Central memory CD8-positive, alpha-beta T cell (primary cell): ENCODE measurements around the gene MYCBPAP.

Source experiments
- ATAC-seq: fragments of 150-1000 bp; cut with Tn5 transposase; replicated peaks from 2 replicates; pipeline ENCODE4 v1.10.0; 2022; ENCODE audit warnings: mild to moderate bottlenecking, moderate FRiP score, moderate number of reproducible peaks; ENCODE audit not compliant: poor library complexity, severe bottlenecking; ENCODE audit errors: extremely low read depth
- DNase-seq, 2 donors: peaks; one replicate each; pipeline ENCODE4 v3.0.0; 2021; ENCODE audit warnings: low spot score in 2 of 2
- H3K27ac Mint-ChIP-seq: one replicate; pipeline ENCODE4 v1.8.0; 2022; ENCODE audit warnings: low read depth, mild to moderate bottlenecking, moderate library complexity, mixed read lengths
- H3K27me3 Mint-ChIP-seq: one replicate; pipeline ENCODE4 v1.8.0; 2022; ENCODE audit warnings: mixed read lengths
- H3K36me3 Mint-ChIP-seq: one replicate; pipeline ENCODE4 v1.8.0; 2022; ENCODE audit warnings: mild to moderate bottlenecking, moderate library complexity, mixed read lengths; ENCODE audit not compliant: insufficient read depth
- H3K4me1 Mint-ChIP-seq: one replicate; pipeline ENCODE4 v1.8.0; 2022; ENCODE audit warnings: mixed read lengths
- H3K4me3 Mint-ChIP-seq: one replicate; pipeline ENCODE4 v1.8.0; 2022; ENCODE audit warnings: mild to moderate bottlenecking, moderate library complexity, mixed read lengths
- H3K9me3 Mint-ChIP-seq: one replicate; pipeline ENCODE4 v1.8.0; 2022; ENCODE audit warnings: mixed read lengths

Gene MYCBPAP

GRCh38 chr17:50533720-50534148, 25.5 kb downstream of the MYCBPAP start:
- peak overlapping the region; percentile 41 for H3K4me3 Mint-ChIP-seq
- ATAC-seq, result no peak
- H3K27me3 Mint-ChIP-seq, result peaks cover 79% of the 10 kb centered on the region
- no peak overlapping the region for H3K27ac Mint-ChIP-seq
- no peaks in the 10 kb centered on the region for H3K9me3 Mint-ChIP-seq
- DNase-seq, result no peak
- H3K4me1 Mint-ChIP-seq, result peaks cover 12% of the 10 kb centered on the region
- peaks cover 1% of the 10 kb centered on the region for H3K36me3 Mint-ChIP-seq

GRCh38 chr17:50534222-50534978, 26.2 kb downstream of the MYCBPAP start:
- DNase-seq, result no peak
- Mint-ChIP-seq H3K27me3 (peaks cover 72% of the 10 kb centered on the region), H3K36me3 (peaks cover 1% of the 10 kb centered on the region), H3K4me3 (no peak overlapping the region), H3K27ac (no peak overlapping the region), H3K9me3 (no peaks in the 10 kb centered on the region), H3K4me1 (peaks cover 12% of the 10 kb centered on the region)
- ATAC-seq, result no peak

- Mint-ChIP-seq H3K27me3 (peaks cover 66% of the 10 kb centered on the region), H3K36me3 (peaks cover 1% of the 10 kb centered on the region), H3K9me3 (no peaks in the 10 kb centered on the region), H3K4me3 (no peak overlapping the region), H3K4me1 (peaks cover 12% of the 10 kb centered on the region), H3K27ac (no peak overlapping the region)
- no peak for DNase-seq
- no peak for ATAC-seq
These were observed 26.7 kb downstream of the MYCBPAP start for GRCh38 chr17:50534979-50535326.

GRCh38 chr17:50535407-50535806, 27.2 kb downstream of the MYCBPAP start:
- no peak overlapping the region for H3K4me3 Mint-ChIP-seq
- no peak overlapping the region for H3K27ac Mint-ChIP-seq
- no peak for DNase-seq
- no peaks in the 10 kb centered on the region for H3K9me3 Mint-ChIP-seq
- peaks cover 62% of the 10 kb centered on the region for H3K27me3 Mint-ChIP-seq
- H3K36me3 Mint-ChIP-seq, result peaks cover 1% of the 10 kb centered on the region
- peaks cover 12% of the 10 kb centered on the region for H3K4me1 Mint-ChIP-seq
- no peak for ATAC-seq

- no peak for DNase-seq
- ATAC-seq, result no peak
- H3K27me3 Mint-ChIP-seq, result peaks cover 46% of the 10 kb centered on the region
- no peaks in the 10 kb centered on the region for H3K9me3 Mint-ChIP-seq
- H3K27ac Mint-ChIP-seq, result no peak overlapping the region
- H3K36me3 Mint-ChIP-seq, result peaks cover 2% of the 10 kb centered on the region
- no peak overlapping the region for H3K4me3 Mint-ChIP-seq
- peaks cover 20% of the 10 kb centered on the region for H3K4me1 Mint-ChIP-seq
These were observed 28.7 kb downstream of the MYCBPAP start for GRCh38 chr17:50536683-50537646.

GRCh38 chr17:50537721-50538548, 29.7 kb downstream of the MYCBPAP start:
- H3K4me3 Mint-ChIP-seq, result no peak overlapping the region
- ATAC-seq (no peak), DNase-seq (no peak)
- peaks cover 3% of the 10 kb centered on the region for H3K36me3 Mint-ChIP-seq
- peaks cover 20% of the 10 kb centered on the region for H3K4me1 Mint-ChIP-seq
- no peak overlapping the region for H3K27ac Mint-ChIP-seq
- peaks cover 37% of the 10 kb centered on the region for H3K27me3 Mint-ChIP-seq
- H3K9me3 Mint-ChIP-seq, result no peaks in the 10 kb centered on the region

GRCh38 chr17:50538549-50539410, 30.5 kb downstream of the MYCBPAP start:
- no peaks in the 10 kb centered on the region for H3K9me3 Mint-ChIP-seq

GRCh38 chr17:50539762-50540559, 31.7 kb downstream of the MYCBPAP start:
- no peak for DNase-seq
- Mint-ChIP-seq H3K4me1 (peaks cover 8% of the 10 kb centered on the region), H3K36me3 (peaks cover 3% of the 10 kb centered on the region), H3K9me3 (no peaks in the 10 kb centered on the region), H3K27ac (no peak overlapping the region), H3K4me3 (no peak overlapping the region), H3K27me3 (peaks cover 30% of the 10 kb centered on the region)
- no peak for ATAC-seq

More at GRCh38 chr17:50538549-50539410, 30.5 kb downstream of the MYCBPAP start:
- Mint-ChIP-seq H3K4me1 (peaks cover 12% of the 10 kb centered on the region), H3K27ac (no peak overlapping the region), H3K36me3 (peaks cover 3% of the 10 kb centered on the region), H3K4me3 (no peak overlapping the region), H3K27me3 (peaks cover 30% of the 10 kb centered on the region)
- DNase-seq (no peak), ATAC-seq (no peak)

GRCh38 chr17:50540560-50541401, 32.5 kb downstream of the MYCBPAP start:
- Mint-ChIP-seq H3K4me3 (no peak overlapping the region), H3K9me3 (no peaks in the 10 kb centered on the region), H3K27ac (no peak overlapping the region), H3K4me1 (peaks cover 8% of the 10 kb centered on the region), H3K27me3 (peaks cover 24% of the 10 kb centered on the region), H3K36me3 (peaks cover 3% of the 10 kb centered on the region)
- DNase-seq (no peak), ATAC-seq (no peak)

GRCh38 chr17:50541402-50541715, 33.1 kb downstream of the MYCBPAP start:
- H3K36me3 Mint-ChIP-seq, result peaks cover 3% of the 10 kb centered on the region
- no peak overlapping the region for H3K27ac Mint-ChIP-seq
- DNase-seq, result no peak
- H3K4me1 Mint-ChIP-seq, result peaks cover 8% of the 10 kb centered on the region
- no peak for ATAC-seq
- H3K27me3 Mint-ChIP-seq, result peaks cover 18% of the 10 kb centered on the region
- no peaks in the 10 kb centered on the region for H3K9me3 Mint-ChIP-seq
- H3K4me3 Mint-ChIP-seq, result peak overlapping the region; percentile 81
